Stimulated activated naive CD8-positive, alpha-beta T cell treated with anti-CD3 and anti-CD28 coated beads, Interleukin-15, amount 100 ng/mL, for 72 hours (primary cell): ENCODE measurements around the gene NUP50.
A peak's percentile ranks its signal among the peaks of the same experiment; 100 is the strongest.

Experiments used
- ATAC-seq: fragments of 150-1000 bp; cut with Tn5 transposase; 2 replicates; pipeline ENCODE4 v1.10.0; 2021; ENCODE audit warnings: mild to moderate bottlenecking, moderate library complexity
- DNase-seq, 2 donors: peaks; one replicate each; pipeline ENCODE4 v3.0.0; 2021 to 2022
- H3K27ac Mint-ChIP-seq, 2 donors: one replicate each; pipeline ENCODE4 v1.8.0; 2022; ENCODE audit warnings: mild to moderate bottlenecking in 2 of 2, mixed read lengths in 2 of 2, moderate library complexity in 2 of 2
- H3K27me3 Mint-ChIP-seq: one replicate; pipeline ENCODE4 v1.8.0; 2022; ENCODE audit warnings: mixed read lengths
- H3K4me1 Mint-ChIP-seq: one replicate; pipeline ENCODE4 v1.8.0; 2022; ENCODE audit warnings: mild to moderate bottlenecking, mixed read lengths
- H3K4me3 Mint-ChIP-seq, 2 donors: one replicate each; pipeline ENCODE4 v1.8.0; 2022; ENCODE audit warnings: mild to moderate bottlenecking in 2 of 2, mixed read lengths in 2 of 2, moderate library complexity in 1 of 2
- H3K9me3 Mint-ChIP-seq, 2 donors: one replicate each; pipeline ENCODE4 v1.8.0; 2022; ENCODE audit warnings: mixed read lengths in 2 of 2

NUP50 gene

GRCh38 chr22:45237065-45237990 is 73.6 kb downstream of the NUP50 start:
- Mint-ChIP-seq H3K27me3 (no peaks in the 10 kb centered on the region), H3K4me3 (no peak overlapping the region), H3K27ac (peak overlapping the region in 1 of 2 donors; percentile 54), H3K9me3 (no peaks in the 10 kb centered on the region), H3K4me1 (peaks cover 81% of the 10 kb centered on the region)
- no peak for DNase-seq
- ATAC-seq, result no peak
